Measurements from ENCODE around the gene GLS. TPM values are rescaled to one million over a fixed set of nuclear protein-coding genes. Genes with fewer than 3 reads are reported as not detected.

The GLS gene
- total and polyA plus RNA-seq, 11 donors: 19.1 to 94.5 (median 47.6) TPM

- Histone ChIP-seq H3K4me3 (no peak overlapping the region), H3K27me3 (no peaks in the 10 kb centered on the region), H3K27ac (no peak overlapping the region), H3K4me1 (peaks cover 0 to 50% (median 14%) of the 10 kb centered on the region in 12 donors), H3K9me3 (no peaks in the 10 kb centered on the region), H3K36me3 (peaks cover 3 to 100% (median 97%) of the 10 kb centered on the region in 9 donors)
- ATAC-seq (no peak), DNase-seq (no peak)
- WGBS, 4 donors: 77 to 93% (median 79%) methylated on average over 3 of the region's 3 CpGs
- TF ChIP-seq POLR2A (IDR thresholded peaks at IDR 0.05) (no peak), CTCF (IDR thresholded peaks at IDR 0.05) (no peak)
- intact Hi-C loops (cut with DNase I): loop anchor here in 1 of 10 donors (10.0 kb wide), 1 partner anchor 118 kb away; no protein-coding TSS in a partner anchor
These were observed 92.2 kb downstream of the GLS start for GRCh38 chr2:190972846-190973245.

GRCh38 chr2:190973262-190973661, 92.6 kb downstream of the GLS start:
- no peak for DNase-seq
- no peaks in the 10 kb centered on the region for H3K9me3 ChIP-seq
- ATAC-seq: no peak
- TF ChIP-seq POLR2A (IDR thresholded peaks at IDR 0.05): no peak
- TF ChIP-seq CTCF (IDR thresholded peaks at IDR 0.05): no peak
- intact Hi-C loops (cut with DNase I): loop anchor here in 1 of 10 donors (10.0 kb wide), 1 partner anchor 118 kb away; no protein-coding TSS in a partner anchor
- peaks cover 0 to 55% (median 14%) of the 10 kb centered on the region in 12 donors for H3K4me1 ChIP-seq
- WGBS, 4 donors: 95 to 100% (median 97%) methylated on average over 1 of the region's 1 CpG
- H3K27me3 ChIP-seq: no peaks in the 10 kb centered on the region
- H3K4me3 ChIP-seq: no peak overlapping the region
- H3K27ac ChIP-seq: no peak overlapping the region
- peaks cover 3 to 100% (median 97%) of the 10 kb centered on the region in 9 donors for H3K36me3 ChIP-seq

- WGBS, 4 donors: 57 to 77% (median 69%) methylated on average over 11 of the region's 11 CpGs
These were observed 93.4 kb downstream of the GLS start for GRCh38 chr2:190973726-190974628.

More at GRCh38 chr2:190973726-190974628, 93.4 kb downstream of the GLS start:
- Histone ChIP-seq H3K27ac (peak overlapping the region in 7 of 12 donors; percentile 12 to 49 (median 40)), H3K4me1 (peaks cover 0 to 62% (median 14%) of the 10 kb centered on the region in 12 donors), H3K9me3 (no peaks in the 10 kb centered on the region), H3K27me3 (no peaks in the 10 kb centered on the region), H3K4me3 (no peak overlapping the region), H3K36me3 (peaks cover 3 to 100% (median 97%) of the 10 kb centered on the region in 9 donors)
- ATAC-seq (peak in 1 of 4 donors; percentile 25), DNase-seq (no peak)
- intact Hi-C loops (cut with DNase I): loop anchor here in 1 of 10 donors (10.0 kb wide), 1 partner anchor 119 kb away; no protein-coding TSS in a partner anchor
- TF ChIP-seq CTCF (IDR thresholded peaks at IDR 0.05) (no peak), POLR2A (IDR thresholded peaks at IDR 0.05) (no peak)

Measured in heart left ventricle (tissue), 16 donors.